GM18507 (cell line): ENCODE data around the gene RSF1.

Experiments used
- DNase-seq: peaks from one replicate; pipeline ENCODE4 v3.0.0; 2011; ENCODE audit warnings: low read depth; ENCODE audit not compliant: insufficient read length; ENCODE audit errors: extremely low spot score
- FAIRE-seq: peaks from 2 replicates; lab custom pipeline; 2011; peaks lifted over from hg19 to GRCh38; lab: Jason Lieb, UNC

RSF1 gene

GRCh38 chr11:77705876-77706579, 114.5 kb downstream of the RSF1 start:
- FAIRE-seq (no peak), DNase-seq (no peak)

DNA sequence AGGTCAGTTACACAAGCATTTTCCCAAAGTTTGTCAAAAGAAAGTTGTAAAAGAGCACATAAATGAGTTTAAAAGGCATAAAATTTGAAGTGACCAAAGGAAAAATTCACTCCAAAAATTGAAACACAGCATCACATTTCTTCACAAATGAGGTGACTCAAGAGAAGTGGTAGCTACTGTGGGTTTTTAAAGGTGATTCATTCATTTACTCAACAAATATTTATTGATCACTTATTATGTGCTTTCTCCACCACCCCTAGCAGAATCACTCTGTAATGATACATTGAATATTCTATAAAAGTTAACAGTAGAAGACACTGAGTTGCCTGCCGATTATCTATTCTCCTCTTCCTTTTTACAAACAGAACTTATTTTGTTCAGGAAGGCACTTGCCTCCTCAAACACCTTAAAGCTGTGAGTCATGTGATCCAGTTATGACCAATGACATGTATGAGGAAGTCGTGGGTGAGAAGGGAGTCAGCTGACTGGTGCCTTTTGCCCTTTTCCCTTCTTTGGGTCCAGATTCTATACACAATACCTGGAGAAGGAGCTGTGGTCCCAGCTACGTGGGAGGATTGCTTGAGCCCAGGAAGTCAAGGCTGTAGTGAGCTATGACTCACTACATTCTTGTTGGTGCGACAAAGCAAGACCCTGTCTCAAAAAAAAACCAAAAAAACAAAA, 115.2 kb downstream of the RSF1 start:
- no peak for DNase-seq
- FAIRE-seq = no peak

DNA sequence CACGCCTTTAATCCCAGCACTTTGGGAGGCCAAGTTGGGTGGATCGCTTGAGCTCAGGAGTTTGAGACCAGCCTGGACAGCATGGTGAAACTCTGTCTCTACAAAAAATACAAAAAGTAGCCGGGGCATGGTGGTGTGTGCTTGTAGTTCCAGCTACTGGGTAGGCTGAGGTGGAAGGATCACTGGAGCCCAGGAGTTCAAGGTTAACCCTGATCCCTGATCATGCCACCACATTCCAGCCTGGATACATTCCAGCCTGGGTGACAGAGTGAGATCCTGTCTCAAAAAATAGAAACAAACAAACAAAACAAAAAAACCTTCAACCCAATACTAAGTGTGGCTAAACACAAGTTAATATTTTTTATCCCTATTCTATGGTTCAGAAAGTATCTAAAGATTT, 116.5 kb downstream of the RSF1 start:
- DNase-seq (no peak), FAIRE-seq (no peak)

DNA sequence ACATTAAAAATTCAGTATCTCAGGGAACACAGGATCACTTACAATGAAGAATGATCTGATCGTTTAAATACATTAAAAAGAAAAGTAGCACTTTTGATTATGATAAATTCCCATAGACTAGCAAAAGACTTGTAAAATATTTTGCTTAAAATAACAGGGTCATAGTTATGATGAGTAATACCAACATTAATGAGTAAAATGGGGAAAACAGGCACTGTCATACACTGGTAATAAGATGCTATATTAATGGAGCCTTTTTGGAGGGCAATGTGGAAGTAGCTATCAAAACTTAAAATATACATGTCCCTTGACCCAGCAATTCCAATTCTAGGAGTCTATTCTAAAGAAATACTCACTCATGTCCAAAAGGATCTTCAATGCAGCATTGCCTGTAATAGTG, 121.1 kb downstream of the RSF1 start:
- DNase-seq (no peak), FAIRE-seq (no peak)

DNA sequence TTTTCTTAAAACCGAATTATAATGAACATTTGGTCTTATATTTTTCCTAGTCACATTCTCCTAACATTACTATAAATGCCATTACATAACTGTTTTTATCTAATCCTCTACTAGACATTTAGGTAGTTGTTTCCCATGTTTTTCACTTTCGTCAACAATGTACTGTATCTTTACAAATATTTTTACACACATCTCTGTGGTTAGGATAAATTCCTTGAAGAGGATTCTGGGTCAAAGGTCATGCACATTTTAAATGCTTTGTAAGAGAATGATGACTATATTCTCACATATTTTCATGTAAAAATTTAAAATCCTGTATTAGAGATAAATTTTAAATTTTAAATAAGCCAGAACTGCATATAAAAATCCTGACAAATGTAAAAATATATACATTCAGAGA, 121.6 kb downstream of the RSF1 start:
- DNase-seq = no peak
- FAIRE-seq = no peak

DNA sequence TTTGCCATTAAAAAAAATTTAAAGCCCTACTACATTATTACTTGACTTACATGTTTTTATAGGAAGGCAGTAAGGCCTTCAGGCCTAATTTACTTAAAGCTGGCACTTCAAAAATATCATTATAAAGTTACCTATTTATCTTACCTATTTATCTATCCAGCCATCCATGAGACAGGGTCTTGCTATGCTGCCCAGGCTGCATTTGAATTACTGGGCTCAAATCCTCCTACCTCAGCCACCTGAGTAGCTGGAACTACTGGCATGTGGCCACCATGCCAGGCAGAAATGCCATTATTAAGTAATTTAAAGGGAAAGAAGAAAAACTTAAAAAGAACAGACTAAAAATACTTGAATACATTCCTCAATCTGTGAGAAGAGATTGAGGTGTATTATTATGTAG, 122.7 kb downstream of the RSF1 start:
- FAIRE-seq = no peak
- no peak for DNase-seq

DNA sequence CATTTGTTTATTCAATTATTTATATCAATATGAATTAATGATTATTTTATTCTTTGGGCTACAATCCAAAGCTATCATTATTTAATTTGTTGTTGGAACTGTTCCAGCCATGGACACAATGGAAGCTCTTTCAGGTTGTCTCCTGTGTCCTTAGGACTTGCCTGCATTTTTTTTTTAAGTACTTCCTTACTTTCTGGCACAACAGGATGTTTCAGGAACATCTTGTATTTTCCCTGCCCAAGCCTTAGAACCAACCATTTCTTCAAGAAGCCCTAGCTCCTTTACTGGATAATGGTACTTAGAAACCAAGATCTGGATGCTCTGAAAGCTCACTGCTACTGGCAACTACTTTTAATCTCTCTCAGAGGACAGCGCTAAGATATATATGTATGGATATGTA, 125.1 kb downstream of the RSF1 start:
- FAIRE-seq (no peak), DNase-seq (no peak)

GRCh38 chr11:77690649-77691048, 129.9 kb downstream of the RSF1 start:
- DNase-seq (no peak), FAIRE-seq (no peak)

DNA sequence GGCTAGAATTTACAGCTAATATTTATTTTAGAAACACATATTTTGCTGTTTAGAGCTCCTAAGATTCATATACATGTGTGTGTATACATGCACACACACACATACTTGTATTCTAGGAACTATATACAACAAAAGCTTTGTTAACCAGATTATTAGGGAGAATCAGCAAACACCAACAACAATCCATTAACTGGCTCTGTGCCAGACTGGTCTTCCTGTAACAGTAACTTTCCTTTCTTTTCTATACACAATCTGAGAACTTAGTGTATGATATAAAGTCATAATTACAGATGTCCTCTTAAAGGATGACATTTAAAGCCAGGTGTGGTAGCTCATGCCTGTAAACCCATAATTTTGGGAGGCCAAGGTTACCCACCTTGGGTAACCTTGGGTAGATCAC, 133.4 kb downstream of the RSF1 start:
- FAIRE-seq (no peak), DNase-seq (no peak)

GRCh38 chr11:77677138-77677537, 143.4 kb downstream of the RSF1 start:
- DNase-seq (no peak), FAIRE-seq (no peak)

- FAIRE-seq (no peak), DNase-seq (no peak)
These were observed 148.3 kb downstream of the RSF1 start for GRCh38 chr11:77672264-77672663.

DNA sequence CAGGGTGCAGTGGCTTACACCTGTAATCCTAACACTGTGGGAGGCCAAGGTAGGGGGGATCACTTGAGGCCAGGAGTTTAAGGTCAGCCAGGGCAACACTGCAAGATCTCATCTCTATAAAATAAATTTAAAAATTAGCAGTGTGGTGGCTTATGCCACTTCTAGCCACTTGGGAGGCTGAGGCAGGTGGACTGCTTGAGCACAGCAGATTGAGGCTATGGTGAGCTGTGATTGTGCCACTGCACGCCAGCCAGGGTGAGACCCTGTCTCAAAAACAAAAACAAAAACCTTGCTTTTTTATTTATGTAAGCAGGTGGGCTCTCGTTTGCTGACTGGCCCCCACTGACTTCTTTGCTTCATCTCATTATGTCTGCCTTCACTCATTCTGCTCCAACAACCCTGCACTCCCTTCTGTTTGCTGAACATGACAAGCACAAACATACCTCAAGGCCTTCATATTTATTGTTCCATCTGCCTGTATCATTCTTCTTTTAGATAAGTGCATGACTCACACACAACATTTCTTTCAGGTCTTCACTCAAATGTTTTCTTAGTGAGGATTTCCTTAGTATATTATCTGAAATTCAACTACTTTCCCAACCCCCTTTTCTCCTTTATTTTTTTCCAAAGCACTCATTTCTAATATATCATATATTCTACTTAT, 150.5 kb downstream of the RSF1 start:
- FAIRE-seq = no peak
- DNase-seq = no peak

GRCh38 chr11:77668760-77669159, 151.8 kb downstream of the RSF1 start:
- DNase-seq = no peak
- FAIRE-seq = no peak

DNA sequence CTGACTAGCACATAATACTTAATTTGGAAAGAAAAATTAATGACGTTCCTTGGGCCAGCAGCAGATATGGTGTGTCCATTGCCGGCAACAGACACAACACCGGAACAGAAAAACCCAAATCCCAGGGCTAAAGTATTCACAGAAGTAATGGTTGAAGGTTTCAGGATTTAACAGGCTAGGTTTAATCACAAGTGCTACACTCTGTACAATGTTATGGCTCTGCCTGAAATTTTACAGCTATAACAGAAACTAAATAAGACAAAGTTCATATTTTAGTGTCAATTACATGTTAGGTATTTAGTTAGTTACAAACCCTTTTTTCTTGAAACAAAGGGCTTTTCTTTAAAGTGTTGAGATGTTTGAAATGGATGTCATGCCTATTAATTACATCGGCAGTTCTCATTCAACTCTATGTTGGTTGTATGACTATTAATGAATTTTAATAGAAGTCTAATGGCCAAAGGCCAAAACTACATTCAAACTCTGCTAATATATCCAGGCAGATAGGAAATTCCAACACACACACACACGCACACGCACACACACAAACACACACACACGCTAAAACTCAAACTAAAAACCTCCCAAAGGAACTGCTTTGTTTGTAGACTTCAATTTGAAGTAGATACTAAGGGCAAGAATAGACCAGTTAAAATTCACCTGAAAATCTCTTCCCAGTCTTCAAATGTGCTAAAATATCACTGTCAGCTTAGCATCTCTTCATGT, 155.1 kb downstream of the RSF1 start:
- FAIRE-seq (no peak), DNase-seq (no peak)

GRCh38 chr11:77661670-77662069, 158.9 kb downstream of the RSF1 start:
- FAIRE-seq (no peak), DNase-seq (no peak)

GRCh38 chr11:77660947-77661346, 159.6 kb downstream of the RSF1 start:
- no peak for DNase-seq
- peak; percentile 9 for FAIRE-seq

DNA sequence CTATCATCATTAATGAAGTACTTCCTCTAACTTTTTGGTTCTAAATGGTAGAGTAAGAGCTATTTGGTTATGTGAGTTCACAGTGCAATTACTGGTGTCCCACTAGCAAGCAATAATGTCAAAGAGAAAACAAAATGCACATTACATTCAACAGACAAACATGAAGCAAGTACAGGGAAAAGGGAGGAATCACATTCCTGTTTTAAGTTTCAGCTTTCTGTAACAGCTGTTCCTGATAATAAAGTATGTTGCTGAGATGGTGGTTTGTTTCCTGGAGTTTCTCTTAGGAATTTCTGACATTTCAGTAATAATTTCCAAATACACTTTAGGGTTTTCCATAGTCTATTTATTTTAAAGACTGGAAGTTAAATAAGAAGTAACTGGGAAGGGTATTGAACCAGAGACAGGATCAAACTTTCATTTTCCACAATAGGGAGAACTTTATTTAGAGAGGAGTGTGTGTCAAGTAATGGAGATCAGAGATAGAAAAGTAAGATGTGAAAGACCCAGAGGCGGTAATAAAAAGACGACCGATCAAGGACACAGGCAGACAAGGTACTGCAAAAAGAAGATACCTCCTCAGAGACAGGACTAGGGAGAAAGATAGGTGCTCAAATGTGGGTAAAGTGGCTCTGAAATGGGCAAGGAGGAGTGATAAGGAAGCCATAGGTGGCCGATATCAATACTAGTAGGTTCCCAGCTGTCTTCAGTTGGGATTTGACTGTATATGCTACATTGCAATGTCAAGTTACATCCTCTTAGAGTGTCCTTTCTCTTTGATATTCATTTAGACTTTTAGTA, 162.1 kb downstream of the RSF1 start:
- DNase-seq (no peak), FAIRE-seq (no peak)

DNA sequence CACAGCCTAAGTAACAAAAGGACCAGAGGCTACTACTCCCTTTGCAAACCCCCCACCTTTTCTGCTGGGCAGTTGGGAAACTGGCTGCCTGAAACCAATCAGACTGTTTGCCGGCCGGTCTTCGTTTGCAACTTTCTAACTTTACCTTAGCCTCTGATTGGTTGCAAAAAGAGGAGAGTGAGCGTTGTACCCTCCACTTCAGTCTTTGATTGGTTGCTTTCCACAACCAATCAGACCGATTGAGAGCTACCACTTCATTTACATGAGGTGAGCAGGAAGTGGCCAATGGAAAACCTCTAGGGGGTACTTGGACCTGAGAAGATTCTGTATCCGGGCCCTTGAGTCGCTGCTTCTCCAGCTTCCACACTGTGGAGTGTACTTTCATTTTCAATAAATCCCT, 164.2 kb downstream of the RSF1 start:
- FAIRE-seq (no peak), DNase-seq (no peak)

- no peak for FAIRE-seq
- no peak for DNase-seq
These were observed 165.6 kb downstream of the RSF1 start for GRCh38 chr11:77654770-77655434.
